ENCODE results near the gene RPL13. TPM values are rescaled to one million over a fixed set of nuclear protein-coding genes. Genes with fewer than 3 reads are reported as not detected.

Gene RPL13
- total and polyA plus RNA-seq, 9 of the 15 experiments (the other 6 are each of a cell fraction or from before 2014, with no cell fraction given), result 227 to 6,042 (median 1,633) TPM

GRCh38 chr16:89565506-89566372, 5.3 kb downstream of the RPL13 start (continued):
- TF ChIP-seq ARID3A (IDR thresholded peaks at IDR 0.05; ENCODE audit: borderline replicate concordance, low read depth, low read length) (no peak), RBM17 (IDR thresholded peaks at IDR 0.05; ENCODE audit: borderline replicate concordance, low read depth, low read length) (no peak), ZNF280B (CRISPR knock-in tag; IDR thresholded peaks at IDR 0.05) (no peak), TBP (optimal IDR thresholded peaks at IDR 0.05; ENCODE audit: low read depth, low read length) (no peak), STAT5B (CRISPR knock-in tag; IDR thresholded peaks at IDR 0.05) (no peak), ZNF717 (CRISPR knock-in tag; IDR thresholded peaks at IDR 0.05) (peak; percentile 78; the same call in 1 of the 2 replicates), XRCC4 (IDR thresholded peaks at IDR 0.05; ENCODE audit: extremely low read depth, insufficient read depth, insufficient read length) (no peak), ADNP (tag; IDR thresholded peaks at IDR 0.05) (peak; percentile 37; the same call in 1 of the 2 replicates), RBFOX2 (IDR thresholded peaks at IDR 0.05; ENCODE audit: low read depth, low read length) (peak; percentile 74), POLR2A (conservative IDR thresholded peaks at IDR 0.05) (peak; percentile 44), GATAD2A (IDR thresholded peaks at IDR 0.05) (no peak), MAZ (CRISPR knock-in tag; conservative IDR thresholded peaks at IDR 0.05 in 1 of 2, IDR thresholded peaks at IDR 0.05 in 1 of 2) (peak; percentile 7 to 35; a peak in 2 of 4 replicates), SFPQ (IDR thresholded peaks at IDR 0.05; ENCODE audit: low read depth, low read length) (no peak), MTF1 (CRISPR knock-in tag; IDR thresholded peaks at IDR 0.05; ENCODE audit: borderline replicate concordance) (no peak), CBFB (CRISPR knock-in tag; IDR thresholded peaks at IDR 0.05) (peak; percentile 40; the same call in 1 of the 2 replicates), GTF2F1 (IDR thresholded peaks at IDR 0.05; ENCODE audit: low read depth, low read length) (no peak), KHSRP (IDR thresholded peaks at IDR 0.05) (no peak), ZNF3 (CRISPR knock-in tag; IDR thresholded peaks at IDR 0.05) (no peak), NR1H2 (CRISPR knock-in tag; IDR thresholded peaks at IDR 0.05) (no peak), HINFP (tag; conservative IDR thresholded peaks at IDR 0.05; ENCODE audit: low read depth) (no peak), KLF16 (IDR thresholded peaks at IDR 0.05) (no peak), HDAC6 (IDR thresholded peaks at IDR 0.05; ENCODE audit: low read depth, low read length) (no peak), MBD2 (IDR thresholded peaks at IDR 0.05; ENCODE audit: borderline replicate concordance, low read depth) (no peak)
